Measurements from ENCODE around the gene SPI1.

Gene SPI1

GRCh38 chr11:47387944-47388696 lies 9.8 kb upstream of the SPI1 start:
- no peak for DNase-seq

DNA sequence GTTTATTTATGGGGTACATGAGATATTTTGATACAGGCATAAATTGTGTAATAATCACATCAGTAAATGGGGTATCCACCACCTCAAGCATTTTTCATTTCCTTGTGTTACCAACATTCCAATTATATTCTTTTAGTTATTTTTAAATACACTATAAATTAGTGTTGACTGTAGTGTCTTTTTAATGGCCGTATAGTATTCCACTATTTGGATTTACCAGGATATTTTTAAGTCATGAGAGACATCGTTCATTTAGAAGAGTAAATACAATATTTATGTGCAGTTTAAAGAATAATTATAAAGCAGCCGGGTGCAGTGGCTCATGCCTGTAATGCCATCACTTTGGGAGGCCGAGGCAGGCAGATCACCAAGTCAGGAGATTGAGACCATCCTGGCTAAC lies 6.2 kb upstream of the SPI1 start:
- DNase-seq = no peak

DNA sequence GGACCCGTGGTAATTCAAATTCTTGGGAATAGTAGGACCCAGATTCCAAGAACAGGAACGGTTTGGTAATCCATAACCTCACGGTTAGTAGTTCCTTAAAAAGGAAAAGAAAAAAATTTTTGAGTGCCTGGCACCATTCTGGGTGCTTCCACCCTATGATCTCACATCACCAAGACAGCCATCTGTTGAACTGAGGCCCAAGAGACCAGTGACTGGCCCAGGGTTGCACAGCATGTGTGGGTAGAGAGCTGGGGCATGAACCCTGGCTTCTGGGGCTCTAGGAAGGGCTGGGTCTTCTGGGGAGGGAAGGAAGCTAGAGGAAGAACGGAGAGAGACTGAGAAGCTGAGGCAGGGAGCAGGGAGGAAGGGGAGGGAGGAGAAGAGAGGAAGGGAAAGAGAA lies 4.7 kb upstream of the SPI1 start:
- DNase-seq = no peak

DNA sequence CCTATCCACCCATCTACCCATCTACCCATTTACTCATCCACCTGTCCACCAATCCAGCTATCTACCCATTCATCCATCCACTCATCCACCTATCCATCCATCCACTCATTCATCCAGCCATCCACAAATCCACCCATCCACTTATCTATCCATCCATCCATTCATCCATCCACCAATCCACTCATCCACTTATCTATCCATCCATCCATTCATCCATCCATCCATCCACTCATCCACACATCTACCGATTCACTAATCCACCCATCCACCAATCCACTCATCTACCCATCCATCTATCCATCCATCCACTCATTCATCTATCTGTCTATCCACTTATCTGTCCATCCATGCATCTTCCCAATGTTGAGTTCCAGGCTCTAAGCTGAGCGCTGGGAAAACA lies 1.7 kb upstream of the SPI1 start:
- DNase-seq = no peak

DNA sequence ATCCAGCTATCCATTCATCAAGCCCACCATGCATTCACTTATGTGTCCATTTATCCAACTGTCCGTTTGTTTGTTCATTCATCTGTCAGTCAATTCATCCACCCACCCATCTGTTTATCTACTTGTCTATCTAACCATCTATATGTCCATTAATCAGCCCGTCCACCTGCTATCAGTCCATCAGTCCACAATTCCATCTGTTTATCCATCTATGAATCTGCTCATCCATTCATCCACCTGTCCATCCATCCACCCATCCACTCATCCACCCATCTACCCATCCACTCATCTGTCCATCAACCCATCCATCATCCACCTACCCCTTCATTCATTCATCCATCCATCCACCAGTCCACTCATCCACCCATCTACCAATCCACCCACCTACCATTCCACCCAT lies 970 bp upstream of the SPI1 start:
- DNase-seq = no peak

- DNase-seq = no peak
Measured at GRCh38 chr11:47378836-47379170, 456 bp upstream of the SPI1 start.

DNA sequence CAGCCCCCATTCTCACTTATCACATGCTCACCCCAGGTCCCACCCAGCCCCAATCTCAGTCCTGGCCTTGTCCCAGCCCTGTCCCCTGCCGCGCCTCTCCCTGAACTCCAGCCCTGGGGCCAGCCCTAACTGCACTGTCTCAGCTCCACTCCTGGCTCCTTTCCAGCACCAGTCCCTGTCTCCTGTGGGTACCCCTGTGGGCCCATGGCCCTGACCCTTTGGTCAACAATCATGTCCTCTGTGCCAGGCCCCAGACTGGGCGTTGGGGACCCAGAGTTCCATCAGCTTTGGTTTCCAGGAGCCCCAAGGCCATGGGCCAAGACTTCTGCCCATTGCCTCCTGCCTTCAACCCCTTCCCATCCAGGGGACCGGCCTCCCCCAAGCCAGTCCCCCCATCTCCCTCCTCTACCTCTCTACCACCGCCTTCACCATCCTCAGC lies 757 bp downstream of the SPI1 start:
- DNase-seq = no peak

GRCh38 chr11:47376525-47377371 lies 1.6 kb downstream of the SPI1 start:
- DNase-seq = no peak

DNA sequence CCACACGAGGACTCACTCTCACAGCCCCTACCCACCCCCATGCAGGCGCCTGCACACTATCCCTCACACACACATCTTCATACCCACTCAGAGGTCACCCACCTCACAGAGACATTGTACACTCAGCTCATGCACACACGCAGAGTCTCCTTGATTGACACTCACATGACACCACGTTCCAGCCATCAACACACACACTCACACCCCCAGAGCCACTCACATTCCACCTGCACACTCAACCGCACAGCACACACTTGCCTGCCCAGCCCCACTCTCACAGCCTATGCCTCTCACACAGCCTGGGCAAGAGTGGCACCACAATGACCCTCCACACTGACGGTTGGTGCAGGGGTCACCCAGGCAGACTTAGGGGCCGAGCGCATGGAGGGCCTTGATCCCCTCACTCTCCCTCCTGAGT lies 2.2 kb downstream of the SPI1 start:
- no peak for DNase-seq

GRCh38 chr11:47375546-47376085 lies 2.7 kb downstream of the SPI1 start:
- no peak for DNase-seq

DNA sequence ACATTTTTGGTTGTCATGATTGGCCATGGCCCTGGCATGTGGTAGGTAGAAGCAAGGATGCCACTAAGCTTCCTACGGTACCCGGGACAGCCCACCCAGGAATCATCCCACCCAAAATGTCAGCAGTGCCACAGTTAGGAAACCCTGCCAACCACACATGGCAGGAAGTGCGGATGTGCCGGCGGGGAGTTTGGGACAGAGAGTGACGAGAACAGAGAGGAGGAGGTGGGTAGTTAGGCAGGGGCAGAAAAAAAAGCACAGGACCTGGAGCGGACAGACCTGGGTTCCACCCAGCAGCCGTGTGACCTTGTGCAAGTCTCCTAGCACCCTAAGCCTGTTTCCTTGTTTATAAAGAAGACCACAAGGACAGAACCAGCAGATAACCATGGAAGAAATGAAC lies 3.3 kb downstream of the SPI1 start:
- DNase-seq = no peak

DNA sequence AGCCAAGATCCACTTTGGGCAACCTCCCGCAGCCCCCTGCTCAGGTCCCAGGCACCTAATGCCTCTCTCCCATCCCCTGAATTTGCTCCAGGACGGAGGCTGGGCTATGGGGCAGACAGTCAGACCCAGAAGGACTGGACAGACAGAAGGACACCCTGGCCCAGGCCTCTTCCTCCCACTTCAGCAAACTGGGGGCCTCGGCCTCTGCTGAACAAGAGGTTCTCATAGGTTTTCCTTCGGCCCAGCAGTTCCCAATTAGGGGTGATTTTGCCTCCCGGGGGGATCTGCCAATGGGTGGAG lies 3.7 kb downstream of the SPI1 start:
- DNase-seq = no peak

GRCh38 chr11:47373876-47374719 lies 4.2 kb downstream of the SPI1 start:
- peak; percentile 51 for DNase-seq

DNA sequence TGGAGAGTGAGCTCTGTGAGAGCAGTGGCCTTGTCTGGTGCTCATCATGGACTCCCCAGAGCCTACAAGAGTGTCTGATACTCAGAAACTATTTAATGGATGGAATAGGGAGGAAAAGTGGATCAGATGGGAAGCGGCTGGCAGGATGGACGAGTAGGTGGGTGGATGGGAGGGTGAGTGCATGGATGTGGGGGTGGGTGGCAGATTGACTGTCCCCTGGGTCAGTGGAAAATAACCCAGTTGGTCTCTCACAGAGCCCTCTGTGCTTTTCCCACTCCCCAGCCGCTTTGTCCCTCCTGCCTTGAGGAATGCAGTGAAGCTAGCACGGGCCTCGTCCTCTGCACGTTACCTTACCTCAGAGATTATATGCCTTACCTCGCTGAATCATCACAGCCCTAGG lies 5.9 kb downstream of the SPI1 start:
- no peak for DNase-seq

DNA sequence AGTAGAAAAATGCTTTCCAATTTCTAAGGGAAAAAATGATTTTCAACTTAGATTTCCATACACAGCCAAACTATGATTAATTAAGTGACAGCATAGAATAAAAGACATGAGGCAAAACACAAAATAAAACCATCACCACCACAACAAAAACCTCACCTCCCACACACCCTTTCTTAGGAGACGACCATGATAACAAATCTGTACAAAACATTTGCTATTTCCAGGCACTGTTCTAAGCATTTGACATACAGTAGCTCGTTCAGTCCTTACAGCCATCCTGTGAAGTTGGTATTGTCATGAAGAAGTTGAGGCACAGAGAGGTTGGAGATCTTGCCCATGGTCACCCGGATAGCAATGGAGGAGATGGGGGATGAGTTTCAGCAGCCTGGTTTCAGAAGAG lies 8.7 kb downstream of the SPI1 start:
- no peak for DNase-seq

GRCh38 chr11:47366020-47366490 lies 12.3 kb downstream of the SPI1 start:
- no peak for DNase-seq

DNA sequence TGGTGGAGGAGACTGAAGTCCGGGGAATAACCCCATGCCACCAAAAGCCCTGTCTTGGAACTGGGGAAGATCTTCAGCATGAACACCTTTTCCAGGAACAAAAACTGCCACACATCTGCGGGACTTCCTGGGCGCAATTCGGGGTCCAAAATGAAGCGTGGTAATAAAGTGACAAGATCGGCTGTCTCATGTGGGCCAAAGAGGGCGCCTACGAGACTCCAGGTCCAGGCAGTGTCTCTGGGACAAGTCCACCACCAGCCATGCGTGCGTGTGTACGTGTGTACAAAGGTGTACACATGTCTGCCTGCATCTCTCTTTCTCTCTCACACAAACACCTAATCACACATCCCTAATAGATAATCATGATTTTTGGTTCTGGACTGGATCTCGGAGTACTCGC lies 16.9 kb downstream of the SPI1 start:
- DNase-seq = no peak

DNA sequence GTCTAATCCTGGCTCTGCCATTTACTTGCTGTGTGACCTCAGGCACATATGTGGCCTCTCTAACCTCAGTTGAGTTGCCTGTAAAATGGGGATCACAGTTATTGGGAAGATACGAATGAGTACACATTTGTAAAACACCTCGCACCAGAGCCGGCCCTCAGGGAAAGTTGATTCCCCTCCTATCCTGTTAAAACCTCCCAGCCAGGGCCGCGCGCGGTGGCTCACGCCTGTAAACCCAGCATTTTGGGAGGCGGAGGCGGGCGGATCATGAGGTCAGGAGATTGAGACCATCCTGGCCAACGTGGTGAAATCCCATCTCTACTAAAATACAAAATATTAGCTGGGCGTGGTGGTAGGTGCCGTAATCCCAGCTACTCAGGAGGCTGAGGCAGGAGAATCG lies 18.0 kb downstream of the SPI1 start:
- no peak for DNase-seq

GRCh38 chr11:47359586-47359985 lies 18.8 kb downstream of the SPI1 start:
- DNase-seq = no peak

DNA sequence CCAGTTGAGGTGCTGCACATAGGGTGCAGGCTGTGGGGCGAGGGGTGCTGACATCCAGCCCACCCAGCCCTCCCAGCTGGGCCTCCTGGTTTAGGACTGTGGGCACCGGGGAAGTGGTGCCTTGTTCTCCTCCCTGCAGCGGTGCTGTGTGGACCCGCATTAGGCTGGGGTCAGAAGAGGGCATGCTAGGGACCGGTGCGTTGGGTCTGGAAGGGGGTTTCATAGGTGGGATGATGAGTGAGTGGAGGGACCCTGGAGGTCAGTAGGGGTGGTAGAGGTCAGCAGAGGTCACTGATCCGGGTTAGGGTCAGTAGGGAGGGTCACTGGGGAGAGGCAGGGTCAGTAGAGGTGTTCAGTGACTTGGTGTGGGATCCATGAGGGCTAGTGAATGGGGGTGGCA lies 19.2 kb downstream of the SPI1 start:
- no peak for DNase-seq

GRCh38 chr11:47358731-47359051 lies 19.7 kb downstream of the SPI1 start:
- no peak for DNase-seq

DNA sequence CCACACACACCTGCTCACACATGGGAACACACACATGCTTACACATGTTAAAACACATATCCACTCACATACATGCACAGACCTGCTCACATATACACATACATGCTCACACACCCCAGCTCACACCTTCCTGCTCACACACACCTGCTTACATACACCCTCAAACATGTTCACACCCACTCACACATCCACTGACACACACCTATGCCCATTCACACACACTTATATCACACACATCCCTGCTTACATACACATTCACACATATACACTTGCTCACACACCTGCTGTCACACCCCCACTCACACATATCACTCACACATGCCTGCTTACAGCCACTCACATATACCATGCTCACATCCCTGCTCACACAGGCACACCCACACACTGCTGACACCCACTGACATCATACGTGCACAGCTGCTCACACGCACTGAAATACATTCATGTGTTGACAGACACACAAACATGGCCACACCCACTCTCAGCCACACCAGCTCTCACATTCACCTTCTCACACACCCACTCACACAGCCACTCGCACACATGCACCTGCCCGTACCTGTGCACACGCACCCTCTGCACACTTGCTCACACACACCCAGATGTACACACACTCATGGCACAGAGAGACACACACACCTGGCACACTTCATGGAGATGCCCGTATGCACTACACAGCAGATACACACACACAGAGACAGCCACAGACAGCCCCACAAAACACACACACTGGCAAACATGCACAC lies 20.2 kb downstream of the SPI1 start:
- DNase-seq = no peak

DNA sequence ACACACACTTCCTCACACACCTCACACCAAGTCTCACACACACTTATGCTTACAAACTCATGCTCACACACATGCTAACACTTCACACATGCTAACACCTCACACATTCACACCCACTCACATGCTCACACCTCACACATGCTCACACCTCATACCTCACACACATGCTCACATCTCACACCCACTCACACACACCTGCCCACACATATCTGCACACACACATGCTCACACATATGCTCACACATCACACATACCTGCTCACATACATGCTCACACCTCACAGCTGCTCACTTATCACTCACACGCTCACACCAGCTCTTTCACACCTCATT lies 21.4 kb downstream of the SPI1 start:
- DNase-seq = no peak
